ENCODE measurements around the gene BABAM2. TPM values are rescaled to one million over a fixed set of nuclear protein-coding genes. Genes with fewer than 3 reads are reported as not detected.

BABAM2 gene
- polyA plus RNA-seq, 1 experiment, result 32.6 TPM

DNA sequence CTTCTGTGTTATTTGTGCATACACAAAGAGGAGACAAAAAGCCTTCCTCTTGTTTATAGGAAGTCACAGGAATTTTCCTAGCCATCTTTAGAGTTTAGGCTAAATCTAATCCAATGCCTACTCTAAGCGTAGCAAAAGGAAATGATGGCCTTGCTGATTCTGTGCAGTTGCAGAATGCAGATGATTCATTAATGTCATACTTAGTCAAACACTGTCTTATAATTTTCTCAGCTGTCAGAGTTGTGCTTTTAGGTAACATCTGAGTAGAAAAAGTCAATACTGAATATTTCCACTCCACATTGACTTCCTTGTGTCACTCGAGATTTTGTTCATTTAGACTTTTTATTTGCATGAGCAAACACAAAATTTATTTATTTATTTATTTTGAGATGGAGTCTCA lies 344.3 kb downstream of the BABAM2 start:
- ChIA-PET POLR2A (no interaction called here), CTCF (interaction anchor here (0.6 kb wide), 1 partner anchor 133 kb away, joined by 3 read pairs; no protein-coding TSS in a partner anchor)
- DNase-seq (ENCODE audit: low read depth), result no peak
- Histone ChIP-seq H3K36me3 (ENCODE audit: control insufficient read depth, insufficient read depth, low read length) (no peaks in the 10 kb centered on the region), H3K4me3 (ENCODE audit: low read depth, low read length) (no peak overlapping the region), H3K27me3 (ENCODE audit: control insufficient read depth, insufficient read depth, low read length) (no peaks in the 10 kb centered on the region)
- TF ChIP-seq, protein P1, sequence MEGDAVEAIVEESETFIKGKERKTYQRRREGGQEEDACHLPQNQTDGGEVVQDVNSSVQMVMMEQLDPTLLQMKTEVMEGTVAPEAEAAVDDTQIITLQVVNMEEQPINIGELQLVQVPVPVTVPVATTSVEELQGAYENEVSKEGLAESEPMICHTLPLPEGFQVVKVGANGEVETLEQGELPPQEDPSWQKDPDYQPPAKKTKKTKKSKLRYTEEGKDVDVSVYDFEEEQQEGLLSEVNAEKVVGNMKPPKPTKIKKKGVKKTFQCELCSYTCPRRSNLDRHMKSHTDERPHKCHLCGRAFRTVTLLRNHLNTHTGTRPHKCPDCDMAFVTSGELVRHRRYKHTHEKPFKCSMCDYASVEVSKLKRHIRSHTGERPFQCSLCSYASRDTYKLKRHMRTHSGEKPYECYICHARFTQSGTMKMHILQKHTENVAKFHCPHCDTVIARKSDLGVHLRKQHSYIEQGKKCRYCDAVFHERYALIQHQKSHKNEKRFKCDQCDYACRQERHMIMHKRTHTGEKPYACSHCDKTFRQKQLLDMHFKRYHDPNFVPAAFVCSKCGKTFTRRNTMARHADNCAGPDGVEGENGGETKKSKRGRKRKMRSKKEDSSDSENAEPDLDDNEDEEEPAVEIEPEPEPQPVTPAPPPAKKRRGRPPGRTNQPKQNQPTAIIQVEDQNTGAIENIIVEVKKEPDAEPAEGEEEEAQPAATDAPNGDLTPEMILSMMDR (IDR thresholded peaks at IDR 0.05; ENCODE audit: insufficient read depth, low read depth, low read length), result no peak

DNA sequence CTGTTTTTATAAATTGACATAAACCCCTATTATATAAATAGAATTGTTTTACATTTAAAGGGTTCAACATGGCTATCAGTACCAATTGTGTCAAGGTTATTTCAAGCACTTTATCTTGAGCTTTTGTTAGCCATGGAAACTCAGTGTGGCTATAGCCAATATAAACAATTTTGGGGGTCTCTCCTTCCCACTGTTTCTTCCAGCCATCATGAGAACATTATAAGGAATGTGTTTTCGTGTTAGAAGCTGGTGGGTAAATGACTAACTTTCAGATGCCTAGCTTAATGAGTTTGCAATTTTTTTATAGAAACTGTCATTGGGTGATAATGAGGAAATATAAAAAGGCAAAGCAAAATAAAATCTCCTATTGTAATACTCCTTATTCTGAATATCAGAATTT lies 348.7 kb downstream of the BABAM2 start:
- CTCF ChIA-PET, result interaction anchor here (0.7 to 1.1 kb wide), 3 partner anchors 11 to 590 kb away, joined by 3 read pairs; no protein-coding TSS in a partner anchor
- DNase-seq (ENCODE audit: low read depth), result no peak
- POLR2A ChIA-PET, result no interaction called here
- H3K36me3 ChIP-seq (ENCODE audit: control insufficient read depth, insufficient read depth, low read length), result no peaks in the 10 kb centered on the region
- H3K27me3 ChIP-seq (ENCODE audit: control insufficient read depth, insufficient read depth, low read length), result no peaks in the 10 kb centered on the region
- TF ChIP-seq, protein P1 (IDR thresholded peaks at IDR 0.05; ENCODE audit: insufficient read depth, low read depth, low read length), result no peak
- no peak overlapping the region for H3K4me3 ChIP-seq (ENCODE audit: low read depth, low read length)

DNA sequence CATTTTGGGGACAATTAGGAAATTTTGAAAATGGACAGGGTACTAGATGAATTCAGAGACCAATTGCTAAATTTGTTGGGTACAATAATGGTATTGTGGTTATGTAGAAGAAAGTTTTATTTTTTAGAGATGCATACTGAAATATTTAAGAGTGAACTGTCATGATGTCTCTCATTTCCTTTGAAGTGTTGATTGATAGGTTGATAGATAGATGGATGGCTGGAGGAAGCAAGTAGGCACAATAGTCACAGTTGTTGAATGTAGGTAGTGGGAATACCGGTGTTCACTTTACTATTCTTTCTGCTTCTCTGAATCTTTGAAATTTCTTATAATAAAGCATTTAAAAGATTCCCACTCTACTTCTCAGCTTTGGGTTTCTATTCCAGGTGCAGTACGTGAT lies 350.4 kb downstream of the BABAM2 start:
- Histone ChIP-seq H3K36me3 (ENCODE audit: control insufficient read depth, insufficient read depth, low read length) (no peaks in the 10 kb centered on the region), H3K4me3 (ENCODE audit: low read depth, low read length) (no peak overlapping the region), H3K27me3 (ENCODE audit: control insufficient read depth, insufficient read depth, low read length) (no peaks in the 10 kb centered on the region)
- ChIA-PET POLR2A (no interaction called here), CTCF (no interaction called here)
- no peak for DNase-seq (ENCODE audit: low read depth)
- TF ChIP-seq, protein P1 (IDR thresholded peaks at IDR 0.05; ENCODE audit: insufficient read depth, low read depth, low read length), result no peak

DNA sequence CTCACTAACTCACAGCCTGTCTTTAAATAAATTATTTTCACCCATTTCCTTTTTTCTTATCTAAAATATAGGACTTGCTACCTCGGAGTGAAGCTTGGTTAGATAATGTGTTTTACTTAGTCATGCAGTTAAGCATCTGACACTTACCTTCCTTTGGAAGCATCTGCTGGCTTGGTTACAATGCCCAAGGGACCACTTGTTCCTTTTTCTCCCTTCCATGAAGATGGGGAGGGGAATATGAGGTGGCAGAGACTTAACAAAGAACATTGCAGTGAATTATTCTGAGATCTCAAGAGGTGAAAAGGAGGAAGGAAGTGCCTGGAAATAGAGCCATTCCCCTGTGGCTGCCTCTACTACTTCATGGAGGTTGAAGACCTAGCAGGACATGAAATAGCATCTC lies 356.8 kb downstream of the BABAM2 start:
- TF ChIP-seq, protein P1 (IDR thresholded peaks at IDR 0.05; ENCODE audit: insufficient read depth, low read depth, low read length), result no peak
- POLR2A ChIA-PET, result no interaction called here
- no peaks in the 10 kb centered on the region for H3K27me3 ChIP-seq (ENCODE audit: control insufficient read depth, insufficient read depth, low read length)
- no peaks in the 10 kb centered on the region for H3K36me3 ChIP-seq (ENCODE audit: control insufficient read depth, insufficient read depth, low read length)
- CTCF ChIA-PET, result no interaction called here
- no peak overlapping the region for H3K4me3 ChIP-seq (ENCODE audit: low read depth, low read length)
- DNase-seq (ENCODE audit: low read depth), result no peak

DNA sequence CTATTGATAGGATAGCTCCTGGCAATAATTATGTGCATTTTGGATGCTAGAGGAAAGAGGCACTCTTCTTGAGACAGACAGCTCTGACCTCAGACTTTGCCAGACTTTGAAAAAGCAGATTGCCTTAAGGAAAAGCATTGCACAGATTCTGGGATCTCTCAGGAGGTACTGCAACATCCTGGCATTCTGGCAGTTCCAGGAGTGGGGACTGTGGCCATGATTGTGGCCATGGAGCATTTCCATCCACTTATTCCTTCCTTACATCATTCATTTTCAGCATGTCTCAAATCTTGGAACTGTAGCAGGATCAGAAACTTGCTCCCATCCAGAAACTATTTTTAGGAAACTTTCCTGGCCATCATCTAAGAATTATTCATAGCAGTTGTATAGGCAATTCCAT lies 357.2 kb downstream of the BABAM2 start:
- ChIA-PET CTCF (interaction anchor here (1.1 kb wide), 1 partner anchor 22 kb away, joined by 3 read pairs; no protein-coding TSS in a partner anchor), POLR2A (no interaction called here)
- no peak overlapping the region for H3K4me3 ChIP-seq (ENCODE audit: low read depth, low read length)
- no peak for DNase-seq (ENCODE audit: low read depth)
- TF ChIP-seq, protein P1 (IDR thresholded peaks at IDR 0.05; ENCODE audit: insufficient read depth, low read depth, low read length), result no peak
- no peaks in the 10 kb centered on the region for H3K27me3 ChIP-seq (ENCODE audit: control insufficient read depth, insufficient read depth, low read length)
- H3K36me3 ChIP-seq (ENCODE audit: control insufficient read depth, insufficient read depth, low read length), result no peaks in the 10 kb centered on the region

Measured in BJ (cell line).